ENCODE data around the gene ACOX3.

- TF ChIP-seq CTCF (conservative IDR thresholded peaks at IDR 0.05), result no peak
- TF ChIP-seq EZH2 (IDR thresholded peaks at IDR 0.05; ENCODE audit: low read depth), result no peak
Observed at GRCh38 chr4:8473198-8473919, 32.8 kb upstream of the ACOX3 start.
